Skeletal muscle cell (primary cell): ENCODE measurements around the gene RACK1.
"Not testable (repeated sequence)": the region's sequence is repeated elsewhere in the genome, so short reads cannot be mapped to it uniquely, and the experiment has no call there.

Experiments
- DNase-seq: peaks from one replicate; pipeline ENCODE4 v3.0.0-alpha.2; 2010; ENCODE audit warnings: low read depth
- H3K4me3 ChIP-seq: 2 replicates; pipeline ENCODE4 v1.5.1; 2011; ENCODE audit warnings: low read depth, mild to moderate bottlenecking, control low read depth, low read length, moderate library complexity

RACK1 gene

GRCh38 chr5:181219262-181220177 is 24.2 kb downstream of the RACK1 start:
- no peak for DNase-seq
- no peak overlapping the region for H3K4me3 ChIP-seq

DNA sequence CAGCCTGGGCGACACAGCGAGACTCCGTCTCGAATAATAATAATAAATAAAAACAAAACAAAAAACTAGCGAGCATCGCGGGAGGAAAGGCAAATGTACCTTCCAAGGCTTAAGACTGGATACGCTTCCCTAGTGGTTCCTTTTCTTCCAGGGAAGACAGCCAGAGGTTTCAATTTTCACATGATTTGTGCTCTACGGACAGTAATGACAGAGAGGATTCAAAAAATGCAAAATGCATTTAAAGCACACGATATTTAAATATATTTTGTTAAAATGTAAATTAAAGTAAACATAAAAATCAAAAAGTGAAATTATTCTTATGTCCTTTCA is 24.9 kb downstream of the RACK1 start:
- DNase-seq, result no peak
- H3K4me3 ChIP-seq, result peak overlapping the region; percentile 49

DNA sequence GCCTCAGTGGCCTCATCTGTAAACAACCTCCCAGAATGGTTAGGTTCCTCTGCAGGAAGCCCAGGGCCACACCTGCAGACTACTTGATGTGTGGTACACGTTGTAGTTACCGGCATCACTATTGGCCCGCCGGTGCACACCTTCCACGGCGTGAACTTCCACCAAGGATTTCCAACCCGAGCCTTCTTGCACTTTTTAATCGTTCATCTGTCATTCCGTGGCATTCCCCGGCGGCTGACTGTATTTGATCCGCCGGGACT is 26.0 kb downstream of the RACK1 start:
- H3K4me3 ChIP-seq, result peak overlapping the region; percentile 49

GRCh38 chr5:181217111-181217802 is 26.4 kb downstream of the RACK1 start:
- DNase-seq, result no peak
- peak overlapping the region; percentile 49 for H3K4me3 ChIP-seq

More for the DNA sequence above, 26.0 kb downstream of the RACK1 start:
- no peak for DNase-seq

- H3K4me3 ChIP-seq, result peak overlapping the region; percentile 49
- no peak for DNase-seq
These were observed 27.4 kb downstream of the RACK1 start for GRCh38 chr5:181215997-181216989.

DNA sequence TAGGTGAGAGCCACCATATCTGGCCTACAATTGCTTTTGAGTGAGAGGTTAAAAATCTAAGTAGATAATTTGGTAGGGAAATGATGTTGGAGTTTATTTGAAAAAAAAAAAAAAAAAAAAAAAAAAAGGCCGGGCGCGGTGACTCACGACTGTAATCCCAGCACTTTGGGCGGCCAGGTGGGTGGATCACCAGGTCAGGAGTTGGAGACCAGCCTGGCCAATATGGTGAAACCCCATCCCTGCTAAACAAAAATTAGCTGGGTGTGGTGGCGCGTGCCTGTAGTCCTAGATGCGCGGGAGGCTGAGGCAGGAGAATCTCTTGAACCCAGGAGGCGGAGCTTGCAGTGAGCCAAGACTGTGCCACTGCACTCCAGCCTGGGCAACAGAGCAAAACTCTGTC is 29.5 kb downstream of the RACK1 start:
- not testable (repeated sequence) for H3K4me3 ChIP-seq, DNase-seq

DNA sequence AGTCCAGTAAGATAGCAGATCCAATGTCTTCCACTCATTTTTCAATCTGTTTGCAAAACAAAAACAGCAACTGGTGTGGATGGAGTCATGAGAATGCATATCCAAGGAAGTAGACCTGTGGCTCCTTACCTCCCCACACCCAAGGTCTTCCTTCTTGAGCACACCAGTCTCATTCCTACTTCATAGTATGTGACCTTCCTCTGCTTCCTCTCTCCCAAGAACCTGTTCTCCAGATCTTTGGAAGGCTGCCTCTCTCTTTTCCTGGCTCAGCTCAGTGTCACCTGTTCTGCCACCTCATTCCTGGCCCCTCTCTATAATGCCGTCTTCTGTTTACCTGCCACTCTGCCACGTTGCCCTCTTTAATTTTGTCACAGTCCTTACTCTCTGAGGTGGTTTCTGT is 30.8 kb downstream of the RACK1 start:
- no peak for DNase-seq
- H3K4me3 ChIP-seq, result no peak overlapping the region

DNA sequence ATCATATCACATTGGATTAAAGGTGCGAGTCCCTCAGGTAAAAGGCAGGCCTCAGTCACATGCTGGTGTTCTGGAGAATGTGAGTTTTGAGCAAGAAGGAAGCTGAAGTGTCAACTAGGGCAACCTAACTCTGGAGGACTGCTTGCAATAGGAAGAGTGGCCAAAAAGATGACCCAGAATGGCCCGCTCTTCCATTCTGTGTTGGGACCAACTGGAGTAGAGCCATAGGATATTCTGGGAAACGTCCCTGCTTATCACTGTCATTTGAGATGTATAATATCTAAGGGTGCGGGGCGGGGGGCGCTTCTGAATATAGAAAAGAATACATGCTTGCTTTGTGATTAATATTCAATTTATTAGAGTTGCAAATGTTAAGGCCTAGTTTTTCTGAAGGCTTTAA is 31.6 kb downstream of the RACK1 start:
- DNase-seq, result no peak
- no peak overlapping the region for H3K4me3 ChIP-seq

- H3K4me3 ChIP-seq, result no peak overlapping the region
- DNase-seq, result no peak
These were observed 32.5 kb downstream of the RACK1 start for GRCh38 chr5:181211208-181211607.

DNA sequence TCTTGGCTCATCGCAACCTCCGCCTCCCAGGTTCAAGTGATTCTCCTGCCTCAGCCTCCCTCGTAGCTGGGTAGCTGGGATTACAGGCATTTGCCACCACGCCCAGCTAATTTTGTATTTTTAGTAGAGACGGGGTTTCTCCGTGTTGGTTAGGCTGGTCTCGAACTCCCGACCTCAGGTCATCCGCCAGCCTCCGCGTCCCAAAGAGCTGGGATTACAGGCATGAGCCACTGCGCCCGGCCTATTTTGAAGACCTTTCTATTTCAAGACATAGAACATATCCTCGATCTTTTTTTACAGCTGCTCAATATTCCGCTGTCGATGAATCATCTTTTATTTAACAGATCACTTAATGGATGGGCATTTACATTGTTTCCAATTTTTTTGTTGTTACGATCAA is 33.0 kb downstream of the RACK1 start:
- not testable (repeated sequence) for DNase-seq, H3K4me3 ChIP-seq

- H3K4me3 ChIP-seq, result not testable (repeated sequence)
These were observed 33.6 kb downstream of the RACK1 start for GRCh38 chr5:181210148-181210547.

GRCh38 chr5:181209006-181209405 is 34.7 kb downstream of the RACK1 start:
- not testable (repeated sequence) for DNase-seq, H3K4me3 ChIP-seq

More at GRCh38 chr5:181210148-181210547, 33.6 kb downstream of the RACK1 start:
- not testable (repeated sequence) for DNase-seq

DNA sequence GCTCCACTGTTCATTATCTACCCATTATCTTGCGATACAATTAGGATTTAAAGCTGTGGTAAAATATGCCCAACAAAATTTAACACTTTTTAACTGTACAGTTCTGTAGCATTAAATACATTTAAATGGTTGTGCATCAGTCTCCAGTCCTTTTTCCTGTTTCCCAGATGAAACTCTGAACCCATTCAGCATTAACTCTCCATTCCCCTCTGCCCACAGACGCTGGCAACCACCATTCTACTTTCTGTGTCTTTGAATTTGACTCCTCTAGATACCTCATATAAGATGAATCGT is 35.8 kb downstream of the RACK1 start:
- H3K4me3 ChIP-seq, result peak overlapping the region; percentile 57
- no peak for DNase-seq

DNA sequence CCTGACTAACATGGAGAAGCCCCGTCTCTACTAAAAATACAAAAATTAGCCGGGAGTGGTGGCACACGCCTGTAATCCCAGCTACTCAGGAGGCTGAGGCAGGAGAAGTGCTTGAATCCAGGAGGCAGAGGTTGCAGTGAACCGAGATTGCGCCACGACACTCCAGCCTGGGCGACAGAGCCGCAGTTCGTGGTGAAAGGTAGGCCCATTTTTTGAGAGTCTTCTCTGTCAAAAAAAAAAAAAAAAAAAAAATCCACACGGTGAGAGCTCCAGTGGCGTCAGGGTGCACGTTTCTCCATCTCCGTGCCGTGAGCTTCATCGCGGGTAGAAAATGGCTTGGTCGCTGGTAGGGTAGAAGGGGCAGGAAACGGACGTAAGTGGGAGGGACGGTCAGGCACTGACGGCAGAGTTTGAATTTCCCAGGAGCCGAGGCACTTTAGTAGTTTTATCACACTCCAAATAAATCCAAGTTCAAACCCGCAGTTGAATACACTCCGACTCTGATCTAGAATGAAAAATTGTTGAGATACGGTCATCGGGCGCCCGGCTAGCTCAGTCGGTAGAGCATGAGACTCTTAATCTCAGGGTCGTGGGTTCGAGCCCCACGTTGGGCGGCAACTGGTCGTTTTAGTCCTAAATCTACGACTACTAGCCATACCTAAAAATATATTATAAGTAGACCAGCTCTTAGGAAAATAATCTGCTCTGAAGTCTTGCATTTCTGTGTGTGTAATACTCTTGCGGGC is 36.3 kb downstream of the RACK1 start:
- DNase-seq, result peak; percentile 73
- H3K4me3 ChIP-seq, result peak overlapping the region; percentile 57

GRCh38 chr5:181205761-181206649 is 37.7 kb downstream of the RACK1 start:
- DNase-seq, result no peak
- peak overlapping the region; percentile 61 for H3K4me3 ChIP-seq

DNA sequence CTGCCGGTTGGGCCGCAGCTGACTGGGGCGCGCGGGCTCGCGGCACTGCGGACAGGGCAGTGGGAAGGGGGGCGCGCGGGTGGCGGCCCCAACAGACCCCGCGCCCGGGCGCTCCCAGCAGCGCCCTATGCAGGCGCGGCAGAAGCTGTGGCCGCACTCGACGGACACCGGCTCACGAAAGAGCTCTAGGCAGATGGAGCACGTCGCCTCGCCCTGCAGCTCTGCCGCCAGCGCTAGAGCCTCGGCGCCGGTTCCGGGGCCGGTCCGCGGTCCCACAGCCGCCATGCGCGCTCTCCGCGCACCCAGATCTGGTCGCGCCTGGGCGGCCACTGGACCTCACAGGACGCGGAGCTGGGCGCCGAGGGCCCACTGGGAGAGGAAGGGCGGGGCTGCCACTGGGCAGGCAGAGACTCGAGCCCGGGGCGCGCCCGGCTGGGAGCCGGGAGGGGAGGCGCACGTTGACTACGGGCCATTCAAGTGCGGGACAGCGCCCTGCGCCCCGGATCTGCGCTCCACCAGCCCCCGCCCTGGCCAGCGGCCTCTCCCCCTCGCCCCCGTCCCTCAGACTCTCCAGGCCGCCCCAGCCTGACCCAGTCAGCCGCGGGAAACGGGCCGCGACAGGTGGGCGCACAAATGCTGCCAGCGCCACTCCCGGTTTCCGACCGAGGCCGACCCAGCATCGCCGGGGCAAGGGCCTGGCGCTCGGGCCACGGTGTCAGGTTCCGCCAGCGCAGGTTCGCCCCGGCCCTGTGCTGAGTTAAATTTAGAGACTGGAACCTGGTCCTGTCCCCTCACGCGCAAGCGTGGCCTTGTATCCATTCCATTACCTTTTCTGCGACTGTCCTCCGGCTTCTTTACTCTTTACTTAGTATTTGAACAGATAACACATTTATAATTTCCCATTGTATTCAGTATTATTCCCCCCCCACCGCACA is 38.6 kb downstream of the RACK1 start, which contains the start of gene TRIM7:
TRIM7 (minus strand) TSS at position 371 of the 935 bp plus-strand sequence; CDS start at position 285, 86 bp downstream.
- H3K4me3 ChIP-seq, result peak within 1 kb of the TSS; percentile 61
- DNase-seq, result no peak

DNA sequence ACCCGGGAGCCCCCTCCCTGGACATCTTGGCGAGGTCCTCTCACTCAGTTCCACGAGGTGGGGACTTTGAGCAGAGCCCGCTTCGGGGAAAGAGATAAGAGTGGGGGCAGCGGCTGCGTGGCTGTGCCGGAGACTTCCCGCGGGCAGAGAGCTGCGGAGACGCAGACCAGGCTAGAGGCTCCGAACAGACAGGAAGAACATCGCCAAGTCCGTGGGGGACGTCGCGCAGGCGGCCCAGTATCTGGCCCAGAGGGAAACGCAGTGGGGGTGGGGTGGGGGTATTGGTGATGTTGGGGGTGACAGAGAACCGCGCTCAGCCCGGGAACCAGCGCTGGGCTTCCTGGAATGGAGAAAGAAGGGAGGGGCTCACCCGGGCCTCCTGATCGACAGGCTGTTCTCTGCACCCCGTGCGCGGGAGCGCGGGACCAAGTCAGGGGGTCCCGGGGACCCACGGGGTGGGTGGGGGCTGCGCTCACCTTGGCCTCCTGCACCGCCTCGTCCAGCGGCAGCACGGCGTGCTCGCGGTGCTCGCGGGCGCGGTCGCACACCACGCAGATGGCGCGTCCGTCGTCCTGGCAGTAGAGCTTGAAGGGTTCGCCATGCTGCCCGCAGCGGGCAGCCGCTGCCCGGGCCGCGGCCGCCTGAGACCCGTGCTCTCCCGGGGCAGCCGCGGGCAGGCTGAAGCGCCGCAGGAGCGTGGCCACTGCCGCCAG is 39.4 kb downstream of the RACK1 start:
- H3K4me3 ChIP-seq, result peak overlapping the region; percentile 61
- no peak for DNase-seq
